GM18508 (cell line): Measurements from ENCODE around the gene BCL7C.
A peak's percentile ranks its signal among the peaks of the same experiment; 100 is the strongest.
"Not testable (repeated sequence)": the region's sequence is repeated elsewhere in the genome, so short reads cannot be mapped to it uniquely, and the experiment has no call there.

ENCODE experiments used
- ATAC-seq: cut with Tn5 transposase; IDR thresholded peaks from one replicate; pipeline ENCODE4 v1.9.1; 2021; ENCODE audit warnings: moderate number of reproducible peaks; ENCODE audit not compliant: insufficient read depth, unreplicated experiment

The BCL7C gene

DNA sequence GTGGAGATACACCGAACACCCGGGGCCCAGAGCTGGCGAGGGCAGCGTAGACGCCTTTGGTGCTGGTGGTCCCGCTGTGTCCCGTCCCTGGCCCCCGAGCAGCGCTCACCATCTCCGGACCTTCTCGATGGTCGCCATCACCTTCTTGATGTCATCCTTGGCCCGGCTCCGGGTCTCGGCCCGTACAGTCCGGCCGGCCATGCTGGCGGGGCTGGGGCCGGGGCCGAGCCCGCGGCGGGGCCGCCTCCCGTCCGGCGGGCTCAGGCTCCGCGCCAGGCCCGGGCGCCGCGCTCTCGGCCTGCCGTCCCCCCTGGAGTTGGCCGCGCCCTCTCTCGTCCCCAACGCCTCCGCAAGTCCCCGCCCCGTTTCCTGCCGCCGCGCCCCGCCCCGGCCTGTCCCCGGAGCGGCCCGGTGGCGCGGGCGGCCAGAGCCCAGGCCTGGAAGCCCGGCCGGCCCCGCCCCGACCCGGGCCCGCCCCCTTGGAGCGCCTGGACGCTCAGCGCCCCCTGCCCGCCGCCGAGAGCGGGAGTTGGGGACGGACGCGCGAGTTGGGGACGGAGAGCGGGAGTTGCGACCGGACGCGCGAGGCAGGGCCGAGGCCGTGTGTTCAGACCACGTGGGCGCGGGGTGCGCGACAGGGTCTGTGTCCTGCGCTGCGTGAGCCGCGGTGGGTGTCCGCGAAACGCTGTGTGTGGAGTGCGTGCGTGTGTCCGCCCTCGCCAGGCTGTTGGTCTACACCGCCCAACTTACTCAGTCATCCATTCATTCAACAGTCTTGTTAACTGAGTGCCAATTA is at the start of gene BCL7C:
Gene BCL7C, minus strand, starts transcription at position 334 of the 796 bp plus-strand sequence. Its CDS starts 133 bp downstream, at position 201.
- no peak for ATAC-seq

DNA sequence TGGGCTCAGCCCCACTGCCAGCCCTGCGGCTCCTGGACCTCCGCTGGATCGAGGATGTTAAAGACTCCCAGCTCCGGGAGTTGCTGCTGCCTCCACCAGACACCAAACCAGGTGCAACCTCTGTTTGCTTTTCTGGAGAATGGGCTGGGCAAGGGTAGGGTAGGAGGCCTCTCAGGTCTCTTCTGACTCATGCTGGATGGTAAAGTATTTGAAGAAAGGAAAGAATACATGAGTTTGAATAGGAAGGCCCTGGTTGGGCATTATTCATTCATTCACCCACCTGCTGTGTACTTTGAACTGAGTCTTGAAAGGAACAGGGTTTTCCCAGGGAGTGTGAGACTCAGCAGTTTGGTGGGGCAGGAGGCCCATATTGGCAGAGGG is 48.5 kb upstream of the BCL7C start:
- no peak for ATAC-seq

DNA sequence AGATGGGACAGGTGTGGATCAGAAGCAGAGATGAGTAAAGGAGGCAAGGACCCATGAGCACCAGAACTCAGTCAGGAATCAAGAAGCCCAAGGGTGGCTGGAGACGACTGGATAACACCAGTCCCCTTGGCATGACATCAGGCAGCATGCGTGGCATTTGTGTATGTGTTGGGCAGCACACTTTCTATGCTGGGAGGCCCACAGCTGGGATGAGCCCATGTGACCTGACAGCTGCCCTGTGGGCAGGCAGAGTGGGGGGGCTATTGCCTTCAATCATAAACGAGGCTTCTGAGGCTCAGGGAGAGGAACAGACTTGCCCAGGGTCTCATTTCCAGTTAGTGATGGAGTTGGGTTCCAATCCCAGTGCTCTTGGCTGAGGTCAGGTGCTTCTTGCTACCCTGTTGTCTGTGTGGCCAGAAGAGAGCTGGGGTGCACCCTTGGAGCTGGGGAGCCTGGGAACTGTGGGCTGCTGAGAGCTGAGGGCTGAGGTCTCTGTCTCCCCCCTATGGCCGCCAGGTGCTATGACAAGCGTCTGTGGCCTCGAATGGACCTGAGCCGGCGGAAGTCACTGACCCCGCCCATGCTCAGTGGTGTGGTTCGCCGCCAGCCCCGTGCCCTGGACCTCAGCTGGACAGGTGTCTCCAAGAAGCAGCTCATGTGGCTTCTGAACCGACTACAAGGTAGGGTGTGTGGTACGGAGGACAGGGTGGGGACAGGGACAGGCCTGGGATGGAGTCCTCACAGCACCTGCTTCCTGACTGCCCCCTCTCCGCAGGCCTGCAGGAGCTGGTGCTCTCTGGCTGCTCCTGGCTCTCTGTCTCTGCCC is 47.9 kb upstream of the BCL7C start:
- peak; percentile 66 for ATAC-seq

DNA sequence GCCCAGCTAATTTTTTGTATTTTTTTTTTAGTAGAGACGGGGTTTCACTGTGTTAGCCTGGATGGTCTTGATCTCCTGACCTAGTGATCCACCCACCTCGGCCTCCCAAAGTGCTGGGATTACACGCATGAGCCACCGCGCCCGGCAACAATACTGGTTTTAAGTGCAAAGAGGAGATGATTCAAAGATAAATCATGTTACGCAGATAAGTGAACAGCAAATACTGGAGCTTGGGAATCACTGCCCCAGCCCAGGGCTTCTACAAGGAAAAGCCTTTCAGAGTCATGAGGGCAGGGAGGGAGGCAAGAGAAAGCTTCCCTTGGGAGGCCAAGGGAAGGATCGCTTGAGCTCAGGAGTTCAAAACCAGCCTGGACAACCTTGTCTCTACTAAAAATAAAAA is 45.7 kb upstream of the BCL7C start:
- not testable (repeated sequence) for ATAC-seq

DNA sequence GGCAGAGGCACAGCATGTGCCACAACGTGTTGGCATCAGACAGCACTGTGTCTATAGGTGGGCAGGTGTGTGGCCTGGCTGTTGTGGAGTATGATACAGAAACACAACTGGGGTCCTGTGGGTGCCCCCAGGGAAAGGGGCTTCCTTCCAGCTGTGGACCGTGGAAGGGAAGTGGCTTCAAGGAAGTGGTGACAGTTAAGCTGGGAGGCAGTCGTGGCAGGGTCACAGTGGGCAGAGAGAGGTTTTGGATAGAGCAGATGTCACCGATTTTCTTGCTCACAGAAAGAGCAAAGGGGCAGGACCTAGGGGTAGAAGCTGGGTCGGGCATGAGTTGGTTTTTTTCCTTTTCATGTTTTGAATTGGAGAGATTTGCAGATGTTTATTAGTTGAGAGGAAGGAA is 43.8 kb upstream of the BCL7C start:
- no peak for ATAC-seq

DNA sequence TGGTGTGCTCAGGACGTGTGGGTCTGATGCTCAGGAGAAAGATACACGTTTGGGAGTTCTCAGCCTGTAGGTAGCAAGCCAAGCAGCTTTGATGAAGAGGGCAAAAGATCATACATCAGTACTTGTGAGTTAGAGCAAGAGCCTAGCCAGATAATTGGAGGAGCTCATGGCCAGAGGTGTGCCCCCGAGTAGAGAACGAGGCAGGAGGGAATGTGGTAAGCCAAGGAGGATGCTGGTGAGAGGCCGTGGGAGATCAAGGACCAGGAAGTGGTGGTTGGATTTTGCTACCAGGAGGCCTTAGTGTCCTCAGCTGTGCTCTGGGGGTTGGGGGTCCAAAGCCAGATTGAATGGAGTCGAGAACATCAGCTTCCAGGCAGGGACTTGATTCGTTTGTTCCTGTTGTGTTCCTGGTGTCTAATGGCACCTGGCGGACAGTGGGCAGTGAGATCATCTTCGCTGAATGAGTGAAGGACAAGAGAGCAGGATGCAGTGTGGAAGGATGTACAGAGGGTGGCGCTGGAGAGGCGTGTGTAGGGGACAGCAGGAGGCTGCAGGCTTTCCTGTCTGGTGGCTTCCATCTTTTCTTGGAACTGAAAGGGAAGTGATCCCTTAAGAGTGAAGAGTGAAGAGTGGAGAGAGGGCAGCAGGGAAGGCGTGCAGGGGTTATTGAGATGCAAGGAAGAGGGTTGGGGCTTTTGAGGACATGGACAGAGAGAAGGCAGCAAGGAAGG is 41.1 kb upstream of the BCL7C start:
- no peak for ATAC-seq

DNA sequence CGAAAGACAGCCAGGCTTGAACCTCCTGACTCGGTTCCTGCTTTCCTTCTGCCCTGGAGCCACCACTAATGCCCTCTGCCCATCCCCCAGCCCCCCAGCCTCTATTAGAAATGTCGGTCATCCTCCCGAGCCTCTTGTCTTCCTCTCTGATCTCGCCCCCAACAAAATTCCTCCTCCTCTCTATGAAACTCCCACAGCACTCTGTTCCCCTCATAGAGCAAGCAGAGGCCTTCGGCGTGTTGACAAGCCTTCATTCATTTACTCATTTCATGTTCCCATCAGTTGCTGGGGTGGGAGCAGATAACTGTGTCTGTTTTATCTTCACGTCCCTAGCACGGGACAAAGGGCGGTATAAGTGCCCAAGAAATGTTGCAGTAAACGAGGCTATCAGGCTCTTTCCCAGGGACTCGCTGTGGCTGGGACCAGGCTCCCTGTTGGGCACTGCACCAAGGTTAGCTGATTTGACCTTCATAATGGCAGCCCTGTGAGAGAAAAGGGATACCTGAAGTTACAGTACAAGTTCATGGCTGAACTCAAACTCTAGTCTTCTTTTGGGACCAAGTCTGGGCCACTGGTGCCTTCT is 37.3 kb upstream of the BCL7C start:
- ATAC-seq, result no peak

DNA sequence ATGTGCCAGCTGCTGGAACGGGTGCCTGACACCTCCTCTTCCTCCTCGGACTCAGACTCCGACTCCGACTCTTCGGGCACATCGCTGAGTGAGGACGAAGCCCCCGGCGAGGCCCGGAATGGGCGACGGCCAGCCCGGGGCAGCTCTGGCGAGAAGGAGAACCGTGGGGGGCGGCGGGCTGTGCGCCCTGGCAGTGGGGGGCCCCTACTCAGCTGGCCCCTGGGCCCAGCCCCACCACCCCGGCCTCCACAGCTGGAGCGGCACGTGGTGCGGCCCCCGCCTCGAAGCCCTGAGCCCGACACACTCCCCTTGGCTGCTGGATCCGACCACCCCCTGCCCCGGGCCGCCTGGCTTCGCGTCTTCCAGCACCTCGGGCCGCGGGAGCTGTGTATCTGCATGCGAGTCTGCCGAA is 36.3 kb upstream of the BCL7C start:
- no peak for ATAC-seq

DNA sequence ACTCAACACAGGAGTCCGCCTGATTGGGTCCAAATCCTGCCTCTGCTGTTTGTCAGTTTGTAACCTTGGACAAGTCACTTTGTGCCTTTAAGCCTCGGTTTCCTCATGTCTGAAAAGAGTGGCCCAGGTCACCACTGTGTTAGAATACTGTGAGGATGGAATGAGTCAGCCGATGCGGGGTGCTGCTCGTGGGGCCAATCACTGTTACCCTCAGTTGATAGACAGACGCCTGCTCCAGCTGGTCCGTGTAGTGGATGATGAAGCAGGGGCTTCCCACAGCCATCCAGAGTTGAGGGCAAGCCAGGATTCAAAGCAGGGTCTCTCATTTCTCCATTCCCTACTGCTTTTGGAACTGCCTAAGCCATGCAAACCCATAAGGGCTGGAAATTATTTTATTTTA is 35.3 kb upstream of the BCL7C start:
- ATAC-seq, result no peak

DNA sequence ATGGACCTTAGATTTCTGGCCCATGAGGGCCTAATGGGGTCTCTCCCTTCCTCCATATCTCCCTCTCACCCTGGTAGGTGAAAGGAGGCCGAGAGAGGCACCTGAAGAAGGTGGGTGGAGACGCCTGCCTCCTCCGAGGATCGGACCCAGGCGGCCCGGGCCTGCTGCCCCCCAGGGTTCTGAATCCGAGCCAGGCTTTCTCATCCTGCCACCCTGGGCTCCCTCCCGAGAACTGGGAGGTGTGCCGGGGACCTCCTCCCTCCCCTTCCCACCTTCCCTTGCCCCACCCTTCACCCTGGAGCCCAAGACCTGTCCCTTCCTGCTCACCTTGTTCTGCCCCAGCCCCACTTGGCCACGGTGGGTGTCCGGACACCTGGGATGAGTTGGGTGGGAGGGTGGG is 34.5 kb upstream of the BCL7C start:
- no peak for ATAC-seq

DNA sequence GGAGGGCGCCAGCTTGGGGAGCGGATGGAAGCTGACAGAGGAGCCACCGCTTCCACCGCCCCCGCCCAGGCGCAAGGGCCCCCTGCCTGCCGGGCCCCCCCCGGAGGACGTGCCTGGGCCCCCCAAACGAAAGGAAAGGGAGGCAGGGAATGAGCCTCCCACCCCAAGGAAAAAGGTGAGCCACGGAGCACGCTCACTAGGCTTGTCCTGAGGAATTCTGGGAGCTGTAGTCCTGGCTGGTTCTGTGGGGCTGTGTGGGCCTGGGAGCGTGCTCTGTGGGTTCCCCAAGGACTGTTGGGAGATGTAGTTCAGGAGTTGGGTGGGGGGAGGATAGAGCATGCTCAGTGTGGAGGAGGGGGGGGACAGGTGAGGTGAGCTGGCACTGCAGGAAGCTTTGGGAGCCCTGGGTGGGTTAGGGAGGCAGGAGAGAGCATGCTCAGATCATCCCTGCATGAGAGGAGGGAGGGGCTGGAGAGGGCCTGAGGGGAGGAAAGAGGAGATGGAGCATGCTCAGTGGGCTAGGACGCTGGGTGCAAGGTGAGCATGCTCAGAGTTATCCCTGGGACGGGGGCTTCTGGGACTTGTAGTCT is 34.0 kb upstream of the BCL7C start:
- no peak for ATAC-seq

DNA sequence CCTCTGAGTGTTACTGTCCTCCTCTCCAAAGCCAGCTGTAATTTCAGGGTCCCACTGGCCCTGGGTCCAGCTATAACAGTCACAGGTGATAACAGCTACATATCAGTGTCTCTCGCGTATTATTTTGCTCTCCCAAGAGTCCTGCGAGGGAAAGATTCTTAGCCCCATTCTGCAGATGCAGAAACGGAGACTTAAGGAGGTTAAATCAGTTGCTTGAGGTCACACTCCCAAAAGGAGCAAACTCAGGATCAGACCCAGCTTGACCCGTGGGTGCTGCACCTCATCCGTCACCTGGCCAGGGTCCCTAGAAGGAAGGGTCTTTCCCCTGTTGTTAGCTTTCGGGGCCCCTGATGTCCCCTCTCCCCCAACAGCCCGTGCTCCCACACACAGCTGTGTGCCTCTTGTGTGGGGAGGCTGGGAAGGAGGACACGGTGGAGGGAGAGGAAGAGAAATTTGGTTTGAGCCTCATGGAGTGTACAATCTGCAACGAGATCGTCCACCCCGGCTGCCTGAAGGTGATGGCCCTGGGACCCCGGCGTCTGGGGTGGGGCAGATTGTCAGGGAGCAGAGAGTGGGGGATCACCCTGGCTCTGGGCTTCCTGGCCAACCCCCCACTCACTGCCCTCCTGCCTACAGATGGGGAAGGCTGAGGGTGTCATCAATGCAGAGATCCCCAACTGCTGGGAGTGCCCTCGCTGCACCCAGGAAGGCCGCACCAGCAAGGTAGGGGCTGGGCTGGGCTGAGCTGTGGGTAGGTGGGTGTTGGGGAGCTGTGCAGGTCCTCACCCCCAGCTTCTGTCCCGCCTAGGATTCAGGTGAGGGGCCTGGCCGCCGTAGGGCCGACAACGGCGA is 33.3 kb upstream of the BCL7C start:
- ATAC-seq, result no peak

DNA sequence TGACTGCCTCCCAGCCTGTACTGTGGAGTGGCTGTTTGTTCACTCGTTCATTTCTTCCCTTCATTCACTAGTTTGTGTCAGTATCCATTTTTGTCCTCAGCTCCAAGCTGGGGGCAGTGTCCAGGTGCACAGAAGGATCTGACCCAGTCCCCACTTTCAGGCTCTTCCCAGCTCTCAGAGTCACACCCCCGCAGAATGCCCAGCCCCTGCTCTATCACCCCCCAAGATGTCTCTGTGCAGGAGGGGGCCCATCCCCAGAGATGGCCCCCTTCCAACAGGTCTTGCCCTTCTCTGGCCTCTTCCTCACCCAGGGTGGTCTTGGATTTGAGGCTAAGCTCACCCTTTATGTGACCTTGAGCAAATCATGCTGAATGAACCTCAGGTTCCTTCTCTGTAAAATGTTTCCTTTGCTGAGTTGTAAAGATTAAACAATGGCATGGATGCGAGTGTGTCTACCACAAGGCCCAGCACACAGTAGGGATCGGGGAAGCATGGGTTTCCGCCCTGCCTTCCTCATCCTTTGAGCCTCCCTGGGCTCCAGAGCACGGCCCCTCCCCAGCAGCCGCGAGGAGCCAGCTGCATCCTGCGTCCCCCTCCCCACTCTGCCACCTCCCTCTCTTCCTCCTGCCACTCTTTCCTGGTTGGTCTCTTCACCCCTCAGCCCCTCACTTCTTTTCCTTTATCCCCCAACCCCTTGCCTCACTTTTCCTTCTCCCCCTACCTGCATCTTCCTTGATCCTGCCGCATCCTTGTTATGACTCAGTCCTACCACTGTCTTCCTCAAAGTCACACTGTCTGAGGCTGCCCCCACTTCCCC is 32.3 kb upstream of the BCL7C start:
- no peak for ATAC-seq

DNA sequence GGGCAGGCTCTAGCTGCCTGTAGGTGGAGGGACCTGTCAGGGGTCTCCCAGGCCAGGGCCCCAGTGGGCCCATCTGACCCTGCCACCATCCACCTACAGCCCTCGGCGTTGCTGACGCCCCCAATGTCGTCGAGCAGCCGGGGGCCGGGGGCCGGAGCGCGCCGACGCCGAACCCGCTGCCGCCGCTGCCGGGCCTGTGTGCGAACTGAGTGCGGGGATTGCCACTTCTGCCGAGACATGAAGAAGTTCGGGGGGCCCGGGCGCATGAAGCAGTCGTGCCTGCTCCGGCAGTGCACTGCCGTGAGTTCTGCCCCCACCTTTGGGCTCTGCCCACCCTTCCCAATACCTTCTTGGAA is 31.7 kb upstream of the BCL7C start:
- no peak for ATAC-seq

DNA sequence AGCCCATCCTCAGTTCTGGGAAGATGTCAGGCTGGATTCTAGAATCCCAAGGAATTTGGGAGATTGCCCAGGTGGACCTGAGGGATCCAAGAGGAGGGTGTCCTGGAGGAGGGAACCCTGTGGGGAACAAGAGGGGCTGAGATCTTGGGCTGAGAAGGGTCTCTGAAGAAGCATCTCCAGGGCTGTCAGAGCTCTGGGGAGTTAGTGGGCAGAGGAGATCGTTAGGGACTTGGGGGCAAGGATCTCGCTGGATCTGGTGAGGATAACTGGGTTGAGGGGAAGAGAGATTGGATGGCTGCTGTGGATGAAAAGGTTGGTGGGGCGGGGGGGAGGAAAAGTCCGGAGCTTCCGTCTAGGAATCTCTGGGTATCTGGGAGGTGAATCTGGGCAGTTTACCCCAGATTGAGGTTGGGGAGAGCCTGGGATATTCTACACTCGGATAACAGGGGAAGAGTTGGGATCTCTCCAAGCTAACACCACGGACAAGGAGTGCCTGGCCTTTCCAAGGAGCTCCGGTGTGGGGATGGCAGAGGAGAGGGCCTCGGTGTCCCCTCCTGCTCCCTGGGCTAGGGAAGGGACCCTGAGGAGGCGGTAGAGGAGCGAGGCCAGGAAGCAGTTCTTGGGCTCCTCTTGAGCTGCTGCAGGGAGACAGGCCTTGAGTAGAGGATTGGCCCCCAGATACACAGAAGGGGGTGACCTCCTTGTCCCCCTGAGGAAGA is 31.2 kb upstream of the BCL7C start:
- no peak for ATAC-seq

DNA sequence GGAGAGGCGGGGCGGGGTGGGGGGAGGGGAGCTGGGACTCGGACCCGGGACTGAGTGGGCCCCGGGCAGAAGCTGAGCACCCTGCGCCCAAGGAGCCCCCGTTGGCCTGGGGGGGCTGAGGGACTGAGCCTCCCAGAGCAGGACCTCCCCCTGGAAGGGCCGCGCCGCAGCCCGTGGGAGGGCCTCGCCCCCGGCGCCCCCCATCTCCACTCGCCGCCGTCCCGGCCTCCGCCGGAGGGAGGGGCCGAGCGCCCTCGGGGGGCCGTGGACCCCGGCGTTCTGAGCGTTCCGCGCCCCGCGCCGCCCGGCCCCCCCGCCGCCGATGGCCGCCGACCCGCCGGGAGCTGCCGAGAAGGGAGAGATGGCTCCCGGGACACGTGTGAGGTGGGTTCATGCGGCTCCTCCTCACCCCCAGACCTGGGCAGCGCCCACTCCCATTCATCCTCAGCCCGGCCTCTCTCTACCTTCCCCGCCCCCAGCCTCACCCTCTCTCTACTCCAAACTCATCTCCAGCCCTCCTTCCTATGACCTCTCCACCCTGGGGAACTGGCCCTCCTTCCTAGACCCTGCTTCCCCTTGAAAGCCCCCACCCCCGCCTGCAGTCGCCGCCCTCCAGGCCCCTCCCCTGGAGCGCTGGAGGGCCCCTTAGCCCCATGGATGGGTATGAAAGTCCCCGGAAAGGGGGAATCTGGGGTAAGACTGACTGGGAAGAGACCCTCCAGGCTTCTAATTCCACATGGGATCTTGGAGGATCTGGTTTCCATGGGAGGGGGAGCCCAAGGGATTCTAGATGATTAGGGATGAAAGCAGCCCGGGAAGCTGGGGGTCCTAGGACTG is 30.4 kb upstream of the BCL7C start:
- ATAC-seq, result no peak

DNA sequence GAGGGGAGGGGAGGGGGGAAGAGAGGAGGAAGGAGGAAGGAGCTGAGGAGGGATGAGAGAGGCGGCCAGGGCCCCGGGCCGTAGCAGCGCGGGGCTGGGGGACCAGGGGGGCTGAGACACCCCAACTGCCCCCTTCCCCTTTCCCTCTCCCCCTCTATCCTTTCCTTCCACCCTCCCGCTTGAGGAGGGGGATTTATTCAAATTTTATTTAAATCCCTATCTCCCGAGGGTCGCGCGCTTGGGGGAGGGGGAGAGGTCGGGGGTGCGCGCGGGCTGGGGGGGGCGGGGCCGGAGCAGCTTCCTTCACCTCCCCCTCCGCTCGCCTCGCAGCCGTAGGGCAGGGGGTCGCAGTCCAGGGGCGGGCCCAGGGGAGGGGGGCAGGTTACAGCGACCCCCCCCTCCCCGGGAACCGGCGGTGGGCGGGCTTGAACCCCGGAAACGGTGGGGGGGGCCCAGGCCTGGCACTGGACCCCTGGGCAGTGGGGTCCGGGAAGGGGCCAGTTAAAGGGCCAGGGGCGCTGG is 29.7 kb upstream of the BCL7C start, which contains the start of gene FBXL19:
Gene FBXL19, plus strand, starts transcription at position 19 of the 522 bp plus-strand sequence. CDS start 2,183 bp downstream, outside the sequence.
- no peak for ATAC-seq
